ENCODE measurements around the gene RIMBP2.

DNA sequence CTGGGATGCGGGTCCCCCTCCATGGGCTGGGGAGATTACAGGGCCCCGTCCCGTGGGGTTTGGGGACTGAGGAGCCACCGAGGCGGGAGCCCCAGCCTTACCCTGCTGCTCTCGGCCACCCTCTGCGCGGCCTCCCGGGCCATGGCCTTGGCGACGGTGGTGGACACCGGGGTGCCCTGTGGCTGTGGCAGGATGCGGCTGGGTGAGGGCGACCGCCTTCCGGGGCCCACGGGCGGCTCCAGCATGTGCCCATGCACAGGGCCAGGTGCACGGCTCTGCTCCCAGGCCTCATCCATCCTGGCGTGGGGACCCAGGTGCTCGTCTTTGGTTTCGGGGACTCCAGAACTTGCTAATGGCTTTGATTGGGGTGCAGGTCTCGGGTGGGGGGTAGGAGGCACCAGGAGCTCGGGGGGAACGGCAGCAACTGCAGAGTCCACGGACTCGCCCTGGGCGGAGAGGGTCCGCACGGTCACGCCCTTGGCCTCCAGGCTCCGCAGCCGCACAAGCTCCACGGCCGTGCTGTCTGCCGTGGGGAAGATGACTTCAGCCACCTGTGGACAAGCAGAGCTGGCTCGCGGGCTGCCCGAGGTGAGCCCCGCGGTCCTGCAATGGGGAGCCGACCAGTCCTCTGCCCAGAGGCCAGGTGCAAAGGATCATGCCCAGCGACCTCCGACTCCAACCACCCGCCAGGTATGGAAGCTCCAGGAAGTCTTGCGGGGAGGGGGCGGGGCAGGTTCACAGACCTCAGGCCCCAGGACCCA is 279.2 kb downstream of the RIMBP2 start:
- TF ChIP-seq, protein P1, sequence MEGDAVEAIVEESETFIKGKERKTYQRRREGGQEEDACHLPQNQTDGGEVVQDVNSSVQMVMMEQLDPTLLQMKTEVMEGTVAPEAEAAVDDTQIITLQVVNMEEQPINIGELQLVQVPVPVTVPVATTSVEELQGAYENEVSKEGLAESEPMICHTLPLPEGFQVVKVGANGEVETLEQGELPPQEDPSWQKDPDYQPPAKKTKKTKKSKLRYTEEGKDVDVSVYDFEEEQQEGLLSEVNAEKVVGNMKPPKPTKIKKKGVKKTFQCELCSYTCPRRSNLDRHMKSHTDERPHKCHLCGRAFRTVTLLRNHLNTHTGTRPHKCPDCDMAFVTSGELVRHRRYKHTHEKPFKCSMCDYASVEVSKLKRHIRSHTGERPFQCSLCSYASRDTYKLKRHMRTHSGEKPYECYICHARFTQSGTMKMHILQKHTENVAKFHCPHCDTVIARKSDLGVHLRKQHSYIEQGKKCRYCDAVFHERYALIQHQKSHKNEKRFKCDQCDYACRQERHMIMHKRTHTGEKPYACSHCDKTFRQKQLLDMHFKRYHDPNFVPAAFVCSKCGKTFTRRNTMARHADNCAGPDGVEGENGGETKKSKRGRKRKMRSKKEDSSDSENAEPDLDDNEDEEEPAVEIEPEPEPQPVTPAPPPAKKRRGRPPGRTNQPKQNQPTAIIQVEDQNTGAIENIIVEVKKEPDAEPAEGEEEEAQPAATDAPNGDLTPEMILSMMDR (conservative IDR thresholded peaks at IDR 0.05; ENCODE audit: low read depth in 2 of 2) = no peak
- TF ChIP-seq NANOG (IDR thresholded peaks at IDR 0.05; ENCODE audit: borderline replicate concordance) (no peak), POLR2AphosphoS5 (IDR thresholded peaks at IDR 0.05; ENCODE audit: low read depth) (no peak), CREB1 (CRISPR knock-in tag; IDR thresholded peaks at IDR 0.05; ENCODE audit: low read depth) (no peak), EZH2 (IDR thresholded peaks at IDR 0.05; ENCODE audit: low read depth, unreplicated experiment) (no peak), REST (IDR thresholded peaks at IDR 0.05; ENCODE audit: unreplicated experiment) (no peak), EZH2phosphoT487 (IDR thresholded peaks at IDR 0.05; ENCODE audit: unreplicated experiment) (no peak)
- TF ChIP-seq, protein P2, sequence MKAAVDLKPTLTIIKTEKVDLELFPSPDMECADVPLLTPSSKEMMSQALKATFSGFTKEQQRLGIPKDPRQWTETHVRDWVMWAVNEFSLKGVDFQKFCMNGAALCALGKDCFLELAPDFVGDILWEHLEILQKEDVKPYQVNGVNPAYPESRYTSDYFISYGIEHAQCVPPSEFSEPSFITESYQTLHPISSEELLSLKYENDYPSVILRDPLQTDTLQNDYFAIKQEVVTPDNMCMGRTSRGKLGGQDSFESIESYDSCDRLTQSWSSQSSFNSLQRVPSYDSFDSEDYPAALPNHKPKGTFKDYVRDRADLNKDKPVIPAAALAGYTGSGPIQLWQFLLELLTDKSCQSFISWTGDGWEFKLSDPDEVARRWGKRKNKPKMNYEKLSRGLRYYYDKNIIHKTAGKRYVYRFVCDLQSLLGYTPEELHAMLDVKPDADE (IDR thresholded peaks at IDR 0.05) = no peak
